HEK293 (cell line): Measurements from ENCODE around the gene ETHE1.
A peak's percentile ranks its signal among the peaks of the same experiment; 100 is the strongest.

ENCODE experiments used
- AEBP2 ChIP-seq: fragments of 450-650 bp; formaldehyde crosslinking; IDR thresholded peaks from 2 replicates; pipeline ENCODE4 v1.5.1; 2016; ENCODE audit warnings: missing biosample characterization, missing genetic modification characterization, borderline replicate concordance
- BCL11A ChIP-seq: fragments of 450-650 bp; formaldehyde crosslinking; IDR thresholded peaks from 2 replicates; pipeline ENCODE4 v1.5.1; 2016; ENCODE audit warnings: low read depth, missing biosample characterization, missing genetic modification characterization
- GLIS1 ChIP-seq: fragments of 450-650 bp; formaldehyde crosslinking; IDR thresholded peaks from 2 replicates; pipeline ENCODE4 v1.5.1; 2016; ENCODE audit warnings: missing biosample characterization, missing genetic modification characterization
- HOXA7 ChIP-seq: sonication (generic); formaldehyde crosslinking; IDR thresholded peaks from 2 replicates; pipeline ENCODE4 v1.8.1; 2022; ENCODE audit warnings: missing genetic modification reagents, borderline replicate concordance
- KLF7 ChIP-seq: fragments of 450-650 bp; formaldehyde crosslinking; IDR thresholded peaks from 2 replicates; pipeline ENCODE4 v1.5.1; 2016; ENCODE audit warnings: missing biosample characterization, missing genetic modification characterization, borderline replicate concordance
- PBX3 ChIP-seq: sonication (generic); formaldehyde crosslinking; IDR thresholded peaks from 2 replicates; pipeline ENCODE4 v1.8.1; 2022; ENCODE audit warnings: mild to moderate bottlenecking, moderate library complexity, missing genetic modification reagents
- PRDM4 ChIP-seq: fragments of 450-650 bp; formaldehyde crosslinking; IDR thresholded peaks from 2 replicates; pipeline ENCODE4 v1.5.1; 2017; ENCODE audit warnings: missing biosample characterization, missing genetic modification characterization
- PRDM6 ChIP-seq: fragments of 450-650 bp; formaldehyde crosslinking; IDR thresholded peaks from 2 replicates; pipeline ENCODE4 v1.5.1; 2017; ENCODE audit warnings: missing biosample characterization, missing genetic modification characterization
- SCRT1 ChIP-seq: fragments of 450-650 bp; formaldehyde crosslinking; IDR thresholded peaks from 2 replicates; pipeline ENCODE4 v1.5.1; 2016; ENCODE audit warnings: missing biosample characterization, missing genetic modification characterization, borderline replicate concordance
- ZBTB11 ChIP-seq: fragments of 450-650 bp; formaldehyde crosslinking; conservative IDR thresholded peaks from 2 replicates; pipeline ENCODE4 v1.5.1; 2016; ENCODE audit warnings: low read depth, missing biosample characterization, missing genetic modification characterization
- ZBTB48 ChIP-seq: fragments of 450-650 bp; formaldehyde crosslinking; IDR thresholded peaks from 2 replicates; pipeline ENCODE4 v1.5.1; 2016; ENCODE audit warnings: missing biosample characterization, missing genetic modification characterization
- ZIC2 ChIP-seq: fragments of 450-650 bp; formaldehyde crosslinking; IDR thresholded peaks from 2 replicates; pipeline ENCODE4 v1.5.1; 2016; ENCODE audit warnings: missing biosample characterization, missing genetic modification characterization
- ZNF157 ChIP-seq: fragments of 450-650 bp; formaldehyde crosslinking; IDR thresholded peaks from 2 replicates; pipeline ENCODE4 v1.5.1; 2016; ENCODE audit warnings: missing biosample characterization, missing genetic modification characterization
- ZNF18 ChIP-seq: fragments of 450-650 bp; formaldehyde crosslinking; IDR thresholded peaks from 2 replicates; pipeline ENCODE4 v1.5.1; 2016; ENCODE audit warnings: missing biosample characterization, missing genetic modification characterization
- ZNF223 ChIP-seq: fragments of 450-650 bp; formaldehyde crosslinking; IDR thresholded peaks from 2 replicates; pipeline ENCODE4 v1.5.1; 2016; ENCODE audit warnings: missing biosample characterization, missing genetic modification characterization
- ZNF391 ChIP-seq: fragments of 450-650 bp; formaldehyde crosslinking; IDR thresholded peaks from 2 replicates; pipeline ENCODE4 v1.5.1; 2016; ENCODE audit warnings: low read depth, missing biosample characterization, missing genetic modification characterization, borderline replicate concordance
- ZNF501 ChIP-seq: fragments of 450-650 bp; formaldehyde crosslinking; IDR thresholded peaks from 2 replicates; pipeline ENCODE4 v1.5.1; 2016; ENCODE audit warnings: missing biosample characterization, missing genetic modification characterization
- ZNF529 ChIP-seq: fragments of 450-650 bp; formaldehyde crosslinking; IDR thresholded peaks from 2 replicates; pipeline ENCODE4 v1.5.1; 2017; ENCODE audit warnings: missing genetic modification characterization, missing biosample characterization; ENCODE audit not compliant: insufficient replicate concordance
- ZNF571 ChIP-seq: fragments of 450-650 bp; formaldehyde crosslinking; IDR thresholded peaks from 2 replicates; pipeline ENCODE4 v1.5.0; 2017; ENCODE audit warnings: missing biosample characterization, missing genetic modification characterization
- ZNF621 ChIP-seq: fragments of 450-650 bp; formaldehyde crosslinking; IDR thresholded peaks from 2 replicates; pipeline ENCODE4 v1.5.1; 2017; ENCODE audit warnings: missing biosample characterization, missing genetic modification characterization
- ZNF629 ChIP-seq: fragments of 450-650 bp; formaldehyde crosslinking; IDR thresholded peaks from 2 replicates; pipeline ENCODE4 v1.5.1; 2017; ENCODE audit warnings: missing biosample characterization, missing genetic modification characterization
- ZNF645 ChIP-seq: fragments of 450-650 bp; formaldehyde crosslinking; IDR thresholded peaks from 2 replicates; pipeline ENCODE4; 2016; ENCODE audit warnings: missing biosample characterization, missing genetic modification characterization
- ZNF677 ChIP-seq: fragments of 450-650 bp; IDR thresholded peaks from 2 replicates; pipeline ENCODE4 v1.5.0; 2018; ENCODE audit warnings: missing biosample characterization, mild to moderate bottlenecking, missing genetic modification characterization, moderate library complexity
- ZNF701 ChIP-seq: fragments of 450-650 bp; formaldehyde crosslinking; IDR thresholded peaks from 2 replicates; pipeline ENCODE4 v1.5.1; 2016; ENCODE audit warnings: missing biosample characterization, missing genetic modification characterization
- ZXDB ChIP-seq: fragments of 450-650 bp; formaldehyde crosslinking; IDR thresholded peaks from 2 replicates; pipeline ENCODE4 v1.5.1; 2016; ENCODE audit warnings: missing biosample characterization, missing genetic modification characterization

The ETHE1 gene

GRCh38 chr19:43504426-43505185 is 22.4 kb downstream of the ETHE1 start, which contains the start of gene PHLDB3 (continued):
- TF ChIP-seq AEBP2 = no peak
- peak; percentile 53 for TF ChIP-seq ZBTB48 (tag by site-specific recombination)
- TF ChIP-seq ZNF391 (tag by site-specific recombination) = peak; percentile 73; the same call in 1 of the 2 replicates
- TF ChIP-seq ZNF157 (tag by site-specific recombination) = no peak
- peak; percentile 82 for TF ChIP-seq ZXDB (tag by site-specific recombination)
- TF ChIP-seq ZNF677 (tag by site-specific recombination) = peak; percentile 9; the same call in 1 of the 2 replicates
- TF ChIP-seq ZNF701 = no peak
- no peak for TF ChIP-seq PRDM6 (tag by site-specific recombination)
- TF ChIP-seq BCL11A = 0 out of 2 replicates have a peak, but pooled peaks have one; percentile 64
- TF ChIP-seq PBX3 (CRISPR knock-in tag) = no peak
- no peak for TF ChIP-seq PRDM4 (tag by site-specific recombination)
- TF ChIP-seq ZNF529 (tag by site-specific recombination) = no peak
- no peak for TF ChIP-seq HOXA7
- TF ChIP-seq ZNF501 = peak; percentile 70
- TF ChIP-seq ZNF629 = no peak
- peak; percentile 88 for TF ChIP-seq ZBTB11 (tag by site-specific recombination)
- TF ChIP-seq ZNF18 (tag by site-specific recombination) = no peak
- peak; percentile 74 for TF ChIP-seq GLIS1 (tag by site-specific recombination)
- TF ChIP-seq ZNF621 (tag by site-specific recombination) = no peak
- peak; percentile 98 for TF ChIP-seq SCRT1
- peak; percentile 31; the same call in 1 of the 2 replicates for TF ChIP-seq ZNF223 (tag by site-specific recombination)
- TF ChIP-seq KLF7 (tag by site-specific recombination) = peak; percentile 63
- no peak for TF ChIP-seq ZNF571 (tag by site-specific recombination)
- peak; percentile 22; the same call in 1 of the 2 replicates for TF ChIP-seq ZIC2 (tag by site-specific recombination)
- TF ChIP-seq ZNF645 (tag by site-specific recombination) = no peak
